K562 (cell line): ENCODE results near the gene CACNG3. TPM values are rescaled to one million over a fixed set of nuclear protein-coding genes. Genes with fewer than 3 reads are reported as not detected.

ENCODE experiments used
- ATAC-seq: fragments of 200-7000 bp; cut with Tn5 transposase; 3 replicates; pipeline ENCODE4 v1.9.1; 2020; ENCODE audit warnings: moderate library complexity
- BruUV-seq: library from RNA; stranded (reverse); fragments of 400-500 nt; replicated peaks from 2 replicates; lab custom pipeline; 2021; lab: Mats Ljungman, UMichigan
- CTCF ChIA-PET: fragments of 300-600 bp; formaldehyde crosslinking; extraction: SDS; loops from one replicate; lab custom pipeline; 2021; ENCODE audit warnings: low intra/inter-chr PET ratio; lab: Yijun Ruan, JAX
- POLR2A ChIA-PET: fragments of 300-600, 350-650 bp; sonication (Branson Sonifier 250); formaldehyde crosslinking; extraction: SDS; loops from one replicate; lab custom pipeline; 2021; ENCODE audit warnings: antibody characterized with exemption, inconsistent platforms; lab: Yijun Ruan, JAX
- DNase-seq, 4 experiments: peaks; one replicate each; pipeline versions ENCODE4 v3.0.0 to v3.0.0-alpha.2; 2011 to 2018; ENCODE audit warnings: low spot score in 3 of 4, mixed read lengths in 3 of 4; ENCODE audit errors: extremely low read depth in 1 of 4
- FAIRE-seq: peaks from 2 replicates; lab custom pipeline; 2011; peaks lifted over from hg19 to GRCh38; lab: Jason Lieb, UNC
- H2AFZ ChIP-seq: 2 replicates; pipeline ENCODE4 v1.6.0; 2011; ENCODE audit warnings: low read depth, low read length, control low read depth, inconsistent platforms
- H3K27ac ChIP-seq: fragments of 200-600 bp; 3 replicates; pipeline ENCODE4 v1.8.0; 2011; ENCODE audit warnings: low read depth, mild to moderate bottlenecking, control low read depth, inconsistent platforms, low read length, moderate library complexity, mixed read lengths; ENCODE audit errors: extremely low read depth
- H3K27me3 ChIP-seq, 2 experiments: fragments of 300-600 bp in 1 of 2; 2 replicates in 1 of 2; 3 replicates in 1 of 2; pipeline versions ENCODE4 v1.6.0 to v1.8.0; 2011; ENCODE audit warnings: inconsistent platforms in 2 of 2, low read length in 2 of 2, mild to moderate bottlenecking in 1 of 2, mixed read lengths in 1 of 2, moderate library complexity in 1 of 2; ENCODE audit not compliant: control insufficient read depth in 2 of 2, insufficient read depth in 2 of 2
- H3K36me3 ChIP-seq: fragments of 300-600 bp; 3 replicates; pipeline ENCODE4 v1.8.0; 2011; ENCODE audit warnings: mild to moderate bottlenecking, low read length, inconsistent platforms; ENCODE audit not compliant: control insufficient read depth, insufficient read depth
- H3K4me1 ChIP-seq, 2 experiments: fragments of 200-600 bp in 1 of 2; replicated peaks in 1 of 2; 2 replicates in 1 of 2; 3 replicates in 1 of 2; pipeline versions ENCODE4 v1.5.1 to v1.8.0; 2011; ENCODE audit warnings: inconsistent platforms in 2 of 2, low read length in 2 of 2, mild to moderate bottlenecking in 1 of 2, mixed read lengths in 1 of 2, moderate library complexity in 1 of 2; ENCODE audit not compliant: control insufficient read depth in 2 of 2, insufficient read depth in 2 of 2
- H3K4me2 ChIP-seq: 2 replicates; pipeline ENCODE4 v1.6.1; 2011; ENCODE audit warnings: low read length, control low read depth, inconsistent platforms, mixed read lengths; ENCODE audit not compliant: insufficient read depth
- H3K4me3 ChIP-seq: fragments of 200-600 bp; sonication (generic), shearing (Covaris generic); 2 replicates; pipeline ENCODE4 v1.5.1; 2016; ENCODE audit warnings: control low read depth, inconsistent platforms
- H3K79me2 ChIP-seq: fragments of 200-600 bp; 3 replicates; pipeline ENCODE4 v1.8.0; 2011; ENCODE audit warnings: low read length, inconsistent platforms; ENCODE audit not compliant: control insufficient read depth, insufficient read depth
- H3K9ac ChIP-seq, 2 experiments: 2 replicates each; pipeline versions ENCODE4 v1.6.0 to v1.6.1; 2011; ENCODE audit warnings: low read depth in 2 of 2, low read length in 2 of 2, control low read depth in 1 of 2, inconsistent platforms in 1 of 2, mild to moderate bottlenecking in 1 of 2, mixed read lengths in 1 of 2; ENCODE audit not compliant: insufficient read depth in 1 of 2
- H3K9me1 ChIP-seq: one replicate; pipeline ENCODE4 v1.6.0; 2011; ENCODE audit warnings: inconsistent platforms, mild to moderate bottlenecking, low read length, moderate library complexity; ENCODE audit not compliant: control insufficient read depth, insufficient read depth
- H3K9me3 ChIP-seq: replicated peaks from 2 replicates; pipeline ENCODE4 v1.5.1; 2011; ENCODE audit warnings: low read depth, low read length, inconsistent platforms; ENCODE audit not compliant: control insufficient read depth, insufficient read depth
- H4K20me1 ChIP-seq: replicated peaks from 2 replicates; pipeline ENCODE4 v1.6.1; 2011; ENCODE audit warnings: low read length, inconsistent platforms, mixed read lengths; ENCODE audit not compliant: control insufficient read depth, insufficient read depth
- BRCA1 ChIP-seq, 2 experiments: fragments of 450-650 bp in 1 of 2; sonication (generic) in 1 of 2; formaldehyde crosslinking in 1 of 2; IDR thresholded peaks; 2 replicates each; pipeline versions ENCODE4 v1.5.0 to v1.6.1; 2017 to 2020; ENCODE audit warnings: mild to moderate bottlenecking in 1 of 2, missing genetic modification reagents in 1 of 2
- EHMT2 ChIP-seq: fragments of 450-650 bp; IDR thresholded peaks from 2 replicates; pipeline ENCODE4 v1.6.1; 2018; ENCODE audit warnings: antibody characterized with exemption
- ETV5 ChIP-seq: sonication (generic); formaldehyde crosslinking; IDR thresholded peaks from 2 replicates; pipeline ENCODE4 v1.4.0; 2020; ENCODE audit warnings: low read depth, mild to moderate bottlenecking, missing genetic modification reagents
- FIP1L1 ChIP-seq: fragments of 200-400 bp; formaldehyde crosslinking; IDR thresholded peaks from 2 replicates; pipeline ENCODE4 v1.6.1; 2018; ENCODE audit warnings: mild to moderate bottlenecking, low read depth, low read length; ENCODE audit not compliant: poor library complexity, severe bottlenecking
- FOXP1 ChIP-seq: sonication (generic); formaldehyde crosslinking; IDR thresholded peaks from 2 replicates; pipeline ENCODE4 v1.8.0; 2022; ENCODE audit warnings: mild to moderate bottlenecking, missing genetic modification reagents
- GTF3C2 ChIP-seq: IDR thresholded peaks from 3 replicates; pipeline ENCODE4 v1.6.1; 2011; ENCODE audit warnings: borderline replicate concordance, mild to moderate bottlenecking, moderate library complexity; ENCODE audit not compliant: insufficient read length; ENCODE audit errors: extremely low read depth
- HNRNPL ChIP-seq: fragments of 200-400 bp; formaldehyde crosslinking; IDR thresholded peaks from 2 replicates; pipeline ENCODE4 v1.6.1; 2017; ENCODE audit warnings: low read depth, mild to moderate bottlenecking, low read length
- ILF3 ChIP-seq: fragments of 450-650 bp; IDR thresholded peaks from 2 replicates; pipeline ENCODE4 v1.6.1; 2018; ENCODE audit warnings: antibody characterized with exemption, mild to moderate bottlenecking, moderate library complexity, borderline replicate concordance
- LCOR ChIP-seq: sonication (generic); formaldehyde crosslinking; IDR thresholded peaks from 2 replicates; pipeline ENCODE4 v1.8.0; 2022; ENCODE audit warnings: mild to moderate bottlenecking, missing genetic modification reagents
- MAFK ChIP-seq: IDR thresholded peaks from 2 replicates; pipeline ENCODE4 v1.6.1; 2011; ENCODE audit warnings: low read length, improper control_type of control experiment
- MED1 ChIP-seq: sonication (generic); formaldehyde crosslinking; IDR thresholded peaks from 2 replicates; pipeline ENCODE4 v1.8.1; 2023; ENCODE audit warnings: missing genetic modification reagents, borderline replicate concordance
- RCOR1 ChIP-seq, 2 experiments: IDR thresholded peaks; 2 replicates each; pipeline ENCODE4 v1.6.1; 2012; ENCODE audit warnings: low read depth in 2 of 2, low read length in 2 of 2, borderline replicate concordance in 1 of 2, improper control_type of control experiment in 1 of 2
- SPI1 ChIP-seq: IDR thresholded peaks from 2 replicates; pipeline ENCODE4 v1.6.1; 2011; ENCODE audit warnings: low read depth, low read length, control low read depth, borderline replicate concordance
- SRF ChIP-seq, 2 experiments: fragments of 250-450, 450-650 bp in 1 of 2; sonication (Bioruptor Pico) in 1 of 2; sonication (generic) in 1 of 2; formaldehyde crosslinking; IDR thresholded peaks; 2 replicates each; pipeline versions ENCODE4 v1.5.0 to v1.5.1; 2020 to 2022; ENCODE audit warnings: mild to moderate bottlenecking in 1 of 2, missing genetic modification reagents in 1 of 2
- ZBED1 ChIP-seq: IDR thresholded peaks from 2 replicates; pipeline ENCODE4 v1.6.1; 2014
- ZNF655 ChIP-seq: fragments of 250-450 bp; sonication (Bioruptor Pico); IDR thresholded peaks from 2 replicates; pipeline ENCODE4 v1.5.0; 2021
- WGBS: fragments of 100-300 bp; shearing (Covaris generic); methylation state at CpG from one replicate; pipeline ENCODE4 v1.1.6; 2016; ENCODE audit warnings: low coverage, mixed read lengths; ENCODE audit not compliant: insufficient coverage; ENCODE audit errors: missing lambda C conversion rate; 5-methylcytosine and 5-hydroxymethylcytosine counted together
- in situ Hi-C: fragments of 300-500 bp; cut with MboI; formaldehyde crosslinking; loops from 4 replicates; pipeline ENCODE4 v1.15.0; 2018; ENCODE audit warnings: inconsistent platforms, mixed read lengths
- intact Hi-C: fragments of 100-400 bp; cut with micrococcal nuclease; formaldehyde crosslinking; loops from 2 replicates; pipeline ENCODE4 v1.14.2; 2022
- polyA plus RNA-seq, 8 experiments: library from polyadenylated mRNA; depleted of rRNA in 4 of 8; stranded (reverse) in 5 of 8; unstranded in 3 of 8; fragments of >200 nt; fragmentation: Nextera tagmentation in 2 of 8; fragmentation: Illumina TruSeq in 1 of 8; extraction: Ambion mirVana in 2 of 8; extraction: Trizol in 1 of 8; gene quantifications; 2 replicates each; pipeline versions ENCODE4 v1.2.1 to v1.2.3, GENCODE V29; 2011 to 2014; ENCODE audit warnings: inconsistent platforms in 1 of 8, missing spikeins in 1 of 8
- total RNA-seq, 7 experiments: library from RNA; depleted of rRNA in 6 of 7; stranded (reverse); fragments of >200 nt in 6 of 7; fragmentation: Illumina TruSeq in 2 of 7; extraction: Trizol in 2 of 7; gene quantifications; 2 replicates each; pipeline versions ENCODE4 v1.2.1 to v1.2.3, GENCODE V29; 2011 to 2021; ENCODE audit warnings: low replicate concordance in 1 of 7

CACNG3 gene
- total and polyA plus RNA-seq, 9 of the 15 experiments (the other 6 are each of a cell fraction or from before 2014, with no cell fraction given) = not detected

- TF ChIP-seq ZBED1 = no peak
- TF ChIP-seq ILF3 = no peak
- no peak for TF ChIP-seq BRCA1 (IDR thresholded peaks at IDR 0.05)
- TF ChIP-seq BRCA1 (CRISPR knock-in tag; IDR thresholded peaks at IDR 0.05) = no peak
- TF ChIP-seq ZNF655 (CRISPR knock-in tag) = no peak
- TF ChIP-seq MAFK = no peak
- TF ChIP-seq SRF (CRISPR knock-in tag; IDR thresholded peaks at IDR 0.05) = no peak
- TF ChIP-seq ETV5 (CRISPR knock-in tag) = no peak
- no peak for TF ChIP-seq EHMT2
- TF ChIP-seq FOXP1 (CRISPR knock-in tag) = no peak
- no peak for TF ChIP-seq FIP1L1
- TF ChIP-seq LCOR (CRISPR knock-in tag) = no peak
- no peak for TF ChIP-seq HNRNPL
- TF ChIP-seq GTF3C2 = no peak
- no peak for TF ChIP-seq SPI1
- TF ChIP-seq MED1 (CRISPR knock-in tag) = no peak
- no peak for TF ChIP-seq RCOR1 (IDR thresholded peaks at IDR 0.05; ENCODE audit: borderline replicate concordance in 1 of 2, low read depth in 2 of 2, low read length in 2 of 2)
- TF ChIP-seq, all 486 proteins: peak for 0
- no peaks in the 10 kb centered on the region for H3K36me3 ChIP-seq
- H3K79me2 ChIP-seq = no peaks in the 10 kb centered on the region
- no peaks in the 10 kb centered on the region for H4K20me1 ChIP-seq
- no peak overlapping the region for H3K4me3 ChIP-seq
- CTCF ChIA-PET = no interaction called here
- in situ Hi-C loops = no loop called here
- no peak overlapping the region for H3K4me2 ChIP-seq
- BruUV-seq = no TSS peak
- no peaks in the 10 kb centered on the region for H3K9me3 ChIP-seq
- POLR2A ChIA-PET = no interaction called here
- intact Hi-C loops = no loop called here
- DNase-seq (no peak), ATAC-seq (no peak), FAIRE-seq (no peak)
- no peak overlapping the region for H2AFZ ChIP-seq
- H3K4me1 ChIP-seq = no peaks in the 10 kb centered on the region
- 4% methylated on average over 8 of the region's 8 CpGs for WGBS
- H3K9me1 ChIP-seq = no peaks in the 10 kb centered on the region
- no peak overlapping the region for H3K9ac ChIP-seq
- H3K27ac ChIP-seq = no peak overlapping the region
- peaks cover 8 to 14% of the 10 kb centered on the region in 2 experiments; a peak in 2 of 5 replicates for H3K27me3 ChIP-seq
Observed at GRCh38 chr16:24394341-24394740, 138.2 kb downstream of the CACNG3 start.
